Measurements from ENCODE around the gene PDZD8.

- no peak for TF ChIP-seq CTCF (IDR thresholded peaks at IDR 0.05; ENCODE audit: low read length)
- TF ChIP-seq EZH2 (IDR thresholded peaks at IDR 0.05; ENCODE audit: borderline replicate concordance, low read length) = no peak
Measured at GRCh38 chr10:117294039-117294645, 81.1 kb downstream of the PDZD8 start.

Measured in OCI-LY1 (cell line).